Ishikawa (cell line): ENCODE measurements around the gene MRPL43.

Experiments used
- CEBPB ChIP-seq: IDR thresholded peaks from 2 replicates; pipeline ENCODE4 v1.6.1; 2012
- EP300 ChIP-seq: IDR thresholded peaks from 2 replicates; pipeline ENCODE4 v1.6.1; 2012; ENCODE audit warnings: borderline replicate concordance
- FOXM1 ChIP-seq: IDR thresholded peaks from 2 replicates; pipeline ENCODE4 v1.6.1; 2012; ENCODE audit warnings: low read depth, borderline replicate concordance
- NFIC ChIP-seq: IDR thresholded peaks from 2 replicates; pipeline ENCODE4 v1.6.1; 2012
- RAD21 ChIP-seq: IDR thresholded peaks from 2 replicates; pipeline ENCODE4 v1.6.1; 2012; ENCODE audit warnings: low read depth
- REST ChIP-seq: IDR thresholded peaks from 2 replicates; pipeline ENCODE4 v1.6.1; 2012; ENCODE audit warnings: low read depth, mild to moderate bottlenecking
- TAF1 ChIP-seq: IDR thresholded peaks from 2 replicates; pipeline ENCODE4 v1.6.1; 2012; ENCODE audit warnings: low read depth, mild to moderate bottlenecking
- TCF12 ChIP-seq: IDR thresholded peaks from 2 replicates; pipeline ENCODE4 v1.6.1; 2012; ENCODE audit warnings: low read depth
- YY1 ChIP-seq: IDR thresholded peaks from 2 replicates; pipeline ENCODE4 v1.6.1; 2012; ENCODE audit warnings: low read depth
- ZBTB7A ChIP-seq: IDR thresholded peaks from 2 replicates; pipeline ENCODE4 v1.6.1; 2012; ENCODE audit warnings: low read depth
- TF ChIP-seq, protein P1 (sequence below): IDR thresholded peaks from 2 replicates; pipeline ENCODE4 v1.6.1; 2012
- TF ChIP-seq, protein P2 (sequence below): IDR thresholded peaks from 2 replicates; pipeline ENCODE4 v1.6.1; 2012

DNA sequence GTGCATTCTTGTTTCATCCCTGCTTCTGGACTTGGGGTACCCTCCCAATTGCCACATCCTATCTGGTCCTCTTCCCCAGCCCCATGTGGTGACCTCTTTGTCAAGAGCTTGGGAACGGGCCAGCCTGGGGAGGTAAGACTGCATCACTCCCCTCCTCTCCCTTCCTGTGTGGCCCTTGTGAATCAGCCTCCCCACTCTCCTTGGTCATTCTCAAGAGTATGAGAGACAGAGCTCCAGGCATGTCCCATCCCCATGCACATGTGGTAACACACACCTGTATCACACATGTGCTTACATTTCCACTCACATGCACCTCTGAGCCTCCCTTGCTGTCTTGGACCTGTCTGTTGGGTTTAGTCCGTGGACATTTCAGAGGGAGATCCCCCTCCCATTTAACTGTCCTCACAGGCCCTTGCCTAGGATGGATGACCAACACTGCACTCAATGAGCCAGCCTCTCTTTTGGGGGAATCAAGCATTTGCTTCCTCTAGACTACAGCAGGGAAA, 2.6 kb downstream of the MRPL43 start:
- TF ChIP-seq YY1 (no peak), EP300 (no peak), NFIC (no peak), REST (no peak), TAF1 (no peak), RAD21 (no peak), FOXM1 (no peak), ZBTB7A (no peak), CEBPB (no peak), TCF12 (no peak)
- TF ChIP-seq, protein P1, sequence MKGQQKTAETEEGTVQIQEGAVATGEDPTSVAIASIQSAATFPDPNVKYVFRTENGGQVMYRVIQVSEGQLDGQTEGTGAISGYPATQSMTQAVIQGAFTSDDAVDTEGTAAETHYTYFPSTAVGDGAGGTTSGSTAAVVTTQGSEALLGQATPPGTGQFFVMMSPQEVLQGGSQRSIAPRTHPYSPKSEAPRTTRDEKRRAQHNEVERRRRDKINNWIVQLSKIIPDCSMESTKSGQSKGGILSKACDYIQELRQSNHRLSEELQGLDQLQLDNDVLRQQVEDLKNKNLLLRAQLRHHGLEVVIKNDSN = no peak
- TF ChIP-seq, protein P2, sequence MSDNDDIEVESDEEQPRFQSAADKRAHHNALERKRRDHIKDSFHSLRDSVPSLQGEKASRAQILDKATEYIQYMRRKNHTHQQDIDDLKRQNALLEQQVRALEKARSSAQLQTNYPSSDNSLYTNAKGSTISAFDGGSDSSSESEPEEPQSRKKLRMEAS = no peak
